CD4-positive, alpha-beta T cell treated with Interleukin-1 beta for 1 hour (primary cell): ENCODE results near the gene CNTN1.

Experiments used
- DNase-seq, 2 donors: peaks; one replicate each; pipeline ENCODE4 v3.0.0-alpha.2; 2020 to 2022

Gene CNTN1

GRCh38 chr12:40784102-40784501 lies 91.9 kb downstream of the CNTN1 start:
- DNase-seq: no peak

DNA sequence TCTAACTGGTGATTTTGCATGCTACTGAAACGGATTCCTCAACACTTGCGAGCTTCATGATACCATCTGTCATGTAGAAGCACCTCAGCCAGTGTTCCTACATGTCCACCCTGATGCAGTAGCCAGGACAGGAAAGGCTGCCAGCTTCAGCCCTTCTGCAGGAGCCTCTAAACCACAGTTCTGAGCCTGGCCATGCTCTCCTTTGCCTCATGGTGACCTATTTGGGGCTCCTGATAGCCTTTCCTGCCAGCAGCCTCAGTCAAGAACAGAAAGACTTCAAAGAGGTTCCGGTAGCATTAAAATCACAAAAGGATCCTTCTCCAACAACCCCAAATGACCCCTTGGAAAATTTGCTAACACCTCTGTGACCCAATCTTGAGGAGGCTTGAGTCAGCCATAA lies 96.0 kb downstream of the CNTN1 start:
- no peak for DNase-seq

DNA sequence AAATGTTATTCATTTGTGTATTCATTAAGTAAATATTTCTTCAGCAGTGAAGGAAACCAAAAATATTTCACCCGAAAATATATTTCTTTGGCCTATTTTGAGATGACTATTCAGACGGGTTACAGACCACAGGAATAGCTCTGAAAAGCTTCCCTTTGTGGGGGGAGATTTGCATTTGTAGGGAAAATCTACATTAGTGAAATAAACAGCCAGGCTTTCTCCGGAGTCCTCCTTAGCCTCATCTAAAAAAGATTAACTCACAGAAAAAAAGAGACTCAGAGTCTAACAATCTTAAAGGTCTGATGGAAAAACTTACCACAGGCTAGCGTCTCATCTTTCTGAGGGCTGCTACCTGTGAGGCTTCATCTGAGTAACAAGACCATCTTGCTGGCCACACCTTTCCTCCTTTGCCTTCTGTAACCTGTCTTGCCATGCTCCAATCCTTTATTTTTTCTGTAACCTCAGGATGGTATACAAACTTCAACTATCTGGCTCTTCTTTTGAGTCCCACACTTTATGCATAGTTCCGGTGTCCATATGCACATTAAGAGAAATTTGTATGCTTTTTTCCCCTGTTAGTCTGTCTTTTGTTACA lies 100.7 kb downstream of the CNTN1 start:
- DNase-seq: no peak

DNA sequence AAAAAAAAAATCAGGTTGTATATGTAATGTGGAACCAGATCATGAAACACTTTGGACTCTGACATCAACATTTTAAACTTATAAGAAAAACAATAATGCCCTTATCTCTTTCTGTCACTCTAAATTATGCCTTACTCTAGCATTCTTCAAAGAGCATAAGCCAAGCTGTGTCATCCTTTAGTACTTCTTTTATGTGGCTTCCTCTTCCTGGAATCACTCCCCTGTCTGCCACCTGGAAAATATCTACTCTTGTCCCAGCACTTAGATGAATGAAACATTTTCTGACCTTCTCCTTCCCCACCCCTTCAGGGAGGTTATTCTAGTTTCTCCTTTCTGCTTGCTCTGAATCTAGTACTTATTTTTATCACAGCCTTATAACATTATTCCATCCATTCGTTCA lies 101.2 kb downstream of the CNTN1 start:
- DNase-seq: no peak

DNA sequence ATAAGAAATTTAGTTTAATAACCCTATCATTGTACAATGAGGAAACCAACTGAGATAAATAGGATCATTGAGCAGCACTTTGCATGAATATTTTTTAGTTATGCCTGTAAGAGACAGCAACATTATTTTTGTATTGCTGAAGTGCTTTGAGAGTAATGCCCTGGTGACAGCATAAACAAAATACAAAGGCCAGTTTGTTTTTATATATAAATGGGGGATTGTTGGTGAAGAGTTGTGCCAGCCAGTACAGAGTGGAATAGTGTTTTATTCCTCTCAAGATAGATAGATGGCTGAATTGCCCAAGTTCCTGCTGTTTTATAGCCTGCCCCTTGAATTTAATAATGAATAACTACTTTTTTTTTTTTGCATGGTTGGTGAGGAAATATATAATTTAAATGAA lies 101.8 kb downstream of the CNTN1 start:
- no peak for DNase-seq

- no peak for DNase-seq
These were observed 108.8 kb downstream of the CNTN1 start for GRCh38 chr12:40801082-40801481.

GRCh38 chr12:40801861-40802260 lies 109.6 kb downstream of the CNTN1 start:
- DNase-seq: no peak

- DNase-seq: no peak
These were observed 110.4 kb downstream of the CNTN1 start for GRCh38 chr12:40802656-40803055.

- DNase-seq: no peak
These were observed 127.3 kb downstream of the CNTN1 start for GRCh38 chr12:40819436-40820108.

- DNase-seq: no peak
These were observed 128.7 kb downstream of the CNTN1 start for GRCh38 chr12:40820794-40821484.

DNA sequence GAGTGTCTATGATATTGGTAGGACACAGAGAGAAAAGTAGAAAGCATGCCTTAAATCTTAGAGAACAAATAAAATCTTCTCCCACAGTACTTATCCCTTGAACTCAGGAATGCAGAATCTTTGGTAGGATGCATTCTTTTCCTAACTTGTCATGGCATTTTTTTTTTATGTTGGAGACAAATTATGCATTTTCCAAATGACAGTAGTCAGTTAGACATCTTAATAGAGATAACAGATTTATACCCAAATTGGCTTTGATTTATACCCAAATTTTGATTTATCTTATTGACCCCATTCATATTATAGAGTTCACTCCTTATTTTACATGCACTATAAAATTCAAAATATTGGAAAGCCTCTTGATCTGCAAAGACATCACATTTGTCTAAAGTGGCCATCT lies 132.9 kb downstream of the CNTN1 start:
- no peak for DNase-seq

DNA sequence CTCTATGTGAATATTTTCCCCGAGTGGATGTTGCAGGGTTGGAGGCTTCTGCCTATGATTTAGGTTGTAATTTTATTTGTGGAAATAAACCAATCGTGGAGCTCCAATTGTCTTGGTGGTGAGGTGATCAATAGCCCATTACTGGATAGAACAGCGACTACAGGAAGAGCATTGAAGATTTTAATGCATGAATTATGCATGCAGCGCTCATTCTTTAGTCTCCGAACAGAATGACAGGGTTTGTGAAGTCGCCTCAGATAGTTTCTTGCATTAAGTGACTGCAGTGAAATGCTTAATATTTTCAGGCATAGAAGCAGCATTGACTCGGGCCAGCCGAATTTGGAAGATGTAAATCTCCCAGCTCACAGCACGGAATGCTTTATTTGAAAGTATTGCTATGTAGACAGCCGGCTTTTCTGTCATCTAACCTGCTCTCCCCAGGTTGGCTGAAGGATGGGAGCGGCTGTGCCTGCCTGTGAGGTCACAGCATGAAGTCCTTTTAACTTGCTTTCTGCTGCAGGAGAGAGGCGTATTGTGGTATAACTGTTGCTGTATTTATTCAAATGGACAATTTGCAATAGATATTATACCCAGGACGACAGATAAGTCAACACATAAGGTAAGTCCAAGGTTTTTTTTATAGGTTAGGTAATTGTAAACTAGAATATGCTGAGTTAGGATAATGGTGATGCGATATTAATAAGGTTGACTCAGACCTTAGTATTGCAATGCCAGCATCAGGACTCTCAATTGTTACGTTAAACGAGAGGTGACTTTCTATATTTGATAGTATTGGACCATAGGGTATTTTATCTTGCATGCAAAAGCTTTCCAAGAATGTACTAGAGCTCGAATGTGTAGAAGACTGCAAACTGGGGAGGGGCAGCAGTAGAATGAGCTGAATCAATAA lies 135.7 kb downstream of the CNTN1 start:
- DNase-seq: no peak

GRCh38 chr12:40828593-40828990 lies 136.4 kb downstream of the CNTN1 start:
- no peak for DNase-seq

DNA sequence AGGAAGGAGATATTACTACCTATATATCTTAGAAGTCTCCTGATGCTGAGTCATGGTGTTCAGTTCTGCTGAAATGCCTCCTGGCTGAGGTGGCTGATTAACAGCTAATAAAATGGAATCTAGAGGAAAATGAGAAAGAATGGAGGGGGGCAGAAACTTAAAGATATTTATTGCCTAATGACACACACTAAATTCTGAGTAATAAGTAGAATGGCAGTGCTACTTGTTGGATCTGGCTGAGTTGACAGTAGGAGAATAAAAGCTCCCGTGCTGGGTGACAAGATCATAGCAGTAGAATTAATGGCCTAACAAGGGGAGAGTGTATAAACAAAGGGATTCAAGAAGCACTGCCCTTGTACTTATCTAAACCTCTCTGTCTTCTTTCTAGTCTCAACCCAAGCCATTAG lies 137.5 kb downstream of the CNTN1 start:
- DNase-seq: no peak

DNA sequence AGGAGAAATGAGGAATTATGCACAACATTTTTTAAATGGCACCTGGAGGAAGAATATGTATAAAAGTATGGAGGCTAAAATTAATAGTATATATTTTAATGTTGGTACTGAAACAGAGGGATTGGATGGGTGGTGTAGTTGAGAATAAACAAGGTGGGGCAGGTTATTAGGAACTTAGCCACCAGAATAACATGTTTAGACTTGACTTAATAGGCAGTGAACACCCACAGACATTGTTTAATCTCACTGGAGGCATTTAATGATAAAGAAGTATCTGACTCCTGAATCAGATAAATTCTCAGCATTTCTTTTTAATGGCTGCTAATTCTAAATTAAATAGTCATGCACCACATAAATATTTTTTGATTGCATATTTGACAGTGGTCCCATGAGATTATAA lies 139.7 kb downstream of the CNTN1 start:
- DNase-seq: no peak

- DNase-seq: no peak
These were observed 140.4 kb downstream of the CNTN1 start for GRCh38 chr12:40832668-40833067.

DNA sequence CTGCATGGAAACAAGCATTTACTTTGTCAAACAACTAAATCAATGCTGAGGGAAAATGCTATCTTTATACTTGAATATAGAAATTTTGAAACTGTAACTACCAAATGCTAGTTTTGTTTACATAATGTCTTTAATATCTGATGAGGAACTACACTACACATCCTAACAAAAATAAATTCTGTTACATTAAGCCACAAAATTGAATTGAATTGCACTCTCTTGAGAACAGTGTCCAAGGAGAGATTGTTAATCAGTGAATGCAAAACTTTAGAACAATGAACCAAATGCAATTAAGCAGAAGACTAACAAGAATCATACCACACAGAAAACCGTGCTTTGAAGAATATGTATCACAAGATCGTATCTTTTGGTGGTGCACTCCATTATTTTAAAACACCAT lies 141.6 kb downstream of the CNTN1 start:
- DNase-seq: no peak

DNA sequence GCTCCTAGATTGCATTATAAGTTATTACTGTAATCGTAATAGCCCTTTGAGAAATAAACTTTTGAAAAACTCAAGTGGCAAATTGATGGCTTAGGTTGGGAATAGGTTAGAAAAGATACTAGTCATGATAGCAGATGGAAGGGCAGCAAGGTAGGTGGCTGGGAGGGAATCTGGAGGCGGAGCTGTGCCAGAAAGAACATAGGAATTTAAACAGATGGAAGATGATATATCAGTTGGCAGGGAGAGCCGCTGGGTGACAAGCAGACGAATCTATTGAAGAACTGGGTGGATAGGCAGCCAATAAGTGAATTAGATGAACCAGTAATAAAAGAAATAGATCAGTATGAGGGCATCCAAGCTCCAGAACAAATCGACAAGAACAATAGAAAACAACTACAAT lies 142.1 kb downstream of the CNTN1 start:
- no peak for DNase-seq

DNA sequence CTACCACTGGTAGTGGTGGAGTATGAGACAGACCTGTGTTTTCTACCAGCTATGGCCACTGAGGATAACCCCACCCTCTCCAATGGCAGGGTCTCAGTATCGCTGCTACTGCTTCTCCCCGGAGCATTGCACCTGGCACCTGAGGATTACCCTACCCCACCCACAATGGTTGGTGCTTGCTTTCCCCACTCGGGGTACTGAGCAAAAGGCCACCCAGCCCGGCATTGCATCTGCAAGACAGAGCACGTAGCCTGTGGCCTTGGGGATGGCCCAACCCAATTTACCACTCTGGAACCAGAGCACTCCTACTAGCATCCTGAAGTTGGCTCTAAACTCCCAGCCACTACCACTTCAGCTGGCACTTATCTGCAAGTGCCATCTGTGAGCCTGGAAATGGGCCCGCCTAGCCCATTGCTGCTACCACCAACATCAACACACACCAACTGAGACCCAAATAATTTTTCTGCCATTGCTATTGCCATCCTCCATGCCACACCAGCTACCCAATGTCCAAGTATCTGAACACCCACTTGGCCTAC lies 145.7 kb downstream of the CNTN1 start:
- no peak for DNase-seq

DNA sequence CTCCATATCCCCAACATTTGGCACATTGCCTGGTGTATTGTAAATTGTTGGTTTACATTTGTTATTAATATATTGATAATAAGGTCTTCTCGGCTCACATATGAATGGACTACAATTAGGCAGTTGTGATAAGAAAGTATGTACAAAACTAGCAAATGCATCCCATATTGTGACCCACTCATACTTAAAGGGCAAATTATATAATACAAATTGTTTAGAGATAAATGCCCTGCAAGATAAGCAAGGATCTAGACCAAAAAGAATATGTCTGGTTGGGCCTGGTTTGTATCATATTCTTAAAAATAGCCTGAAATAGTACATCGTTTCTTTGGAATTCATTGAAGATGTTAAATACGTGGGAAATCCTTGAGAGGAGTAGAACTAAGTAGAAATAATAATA lies 151.3 kb downstream of the CNTN1 start:
- DNase-seq: no peak

GRCh38 chr12:40853221-40853620 lies 161.0 kb downstream of the CNTN1 start:
- DNase-seq: no peak

DNA sequence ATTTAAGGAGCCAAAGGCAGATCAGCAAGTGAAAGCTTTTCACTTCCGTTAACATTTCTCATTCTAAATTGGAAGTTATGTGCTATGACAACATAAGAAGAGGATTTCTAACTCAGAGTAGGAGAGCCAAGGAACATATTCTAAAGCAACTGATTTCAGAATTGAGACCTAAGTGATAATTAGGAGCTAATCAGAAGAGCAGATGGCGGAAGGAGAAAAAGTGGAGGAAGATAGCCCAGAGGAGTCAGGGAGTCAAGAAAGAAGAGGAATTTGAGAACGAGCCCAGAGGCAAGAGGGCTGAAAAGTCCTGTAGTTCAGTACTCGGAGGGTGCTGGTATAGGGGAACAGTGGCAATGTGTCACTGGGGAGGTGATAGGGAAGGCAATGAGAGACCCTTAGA lies 162.4 kb downstream of the CNTN1 start:
- DNase-seq: no peak

DNA sequence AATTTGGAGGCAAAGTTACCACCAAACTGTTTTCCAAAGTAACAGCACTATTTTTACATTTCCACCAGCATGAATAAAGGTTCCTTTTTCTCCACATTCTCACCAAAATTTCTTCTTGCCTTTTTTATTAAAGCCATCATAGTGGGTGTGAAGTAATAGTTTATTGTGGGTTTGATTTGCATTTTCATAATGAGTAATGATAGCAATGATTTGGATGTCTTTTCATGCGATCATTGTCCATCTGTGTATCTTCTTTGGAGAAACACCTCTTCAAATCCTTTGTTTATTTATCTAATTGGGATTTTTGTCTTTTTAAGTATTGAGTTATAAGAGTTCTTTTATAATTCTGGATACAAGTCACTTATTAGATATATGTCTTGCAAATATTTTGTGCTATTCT lies 172.7 kb downstream of the CNTN1 start:
- DNase-seq: no peak
